OCI-LY7 (cell line): Measurements from ENCODE around the gene VTI1A. TPM values are rescaled to one million over a fixed set of nuclear protein-coding genes. Genes with fewer than 3 reads are reported as not detected.

ENCODE experiments used
- BruUV-seq: library from RNA; stranded (reverse); fragments of 400-500 nt; replicated peaks from 2 replicates; lab custom pipeline; 2021; lab: Mats Ljungman, UMichigan
- CTCF ChIA-PET: fragments of 300-600 bp; sonication (Branson Sonifier 250); formaldehyde crosslinking; loops from one replicate; lab custom pipeline; 2022; ENCODE audit warnings: antibody characterized with exemption; ENCODE audit not compliant: unreplicated experiment; lab: Charles Lee
- POLR2A ChIA-PET: fragments of 300-600 bp; sonication (Branson Sonifier 250); formaldehyde crosslinking; loops from one replicate; lab custom pipeline; 2022; ENCODE audit warnings: antibody characterized with exemption; lab: Charles Lee
- DNase-seq: peaks from one replicate; pipeline ENCODE4 v3.0.0-alpha.2; 2015; ENCODE audit warnings: low spot score
- H2AFZ ChIP-seq: fragments of 200-600 bp; sonication (generic), shearing (Covaris generic); 2 replicates; pipeline ENCODE4 v1.6.1; 2014; ENCODE audit warnings: mild to moderate bottlenecking, antibody characterized with exemption, low read length, moderate library complexity
- H3K27ac ChIP-seq: fragments of 200-600 bp; sonication (generic); 2 replicates; pipeline ENCODE4 v1.5.1; 2014; ENCODE audit warnings: mixed run types, low read depth, mild to moderate bottlenecking, moderate library complexity, low read length, inconsistent platforms; ENCODE audit not compliant: poor library complexity, severe bottlenecking
- H3K36me3 ChIP-seq: fragments of 200-600 bp; sonication (generic); 2 replicates; pipeline ENCODE4 v1.6.1; 2014; ENCODE audit warnings: mild to moderate bottlenecking, antibody characterized with exemption, low read length, moderate library complexity, mixed read lengths; ENCODE audit not compliant: insufficient read depth
- H3K4me1 ChIP-seq: fragments of 200-600 bp; sonication (generic); 2 replicates; pipeline ENCODE4 v1.5.1; 2014; ENCODE audit warnings: mild to moderate bottlenecking, low read length; ENCODE audit not compliant: insufficient read depth, poor library complexity, severe bottlenecking
- H3K4me2 ChIP-seq: fragments of 200-600 bp; sonication (generic); 2 replicates; pipeline ENCODE4 v1.6.1; 2014; ENCODE audit warnings: mild to moderate bottlenecking, low read length
- H3K4me3 ChIP-seq: fragments of 200-600 bp; sonication (generic); 2 replicates; pipeline ENCODE4 v1.5.1; 2014; ENCODE audit warnings: mild to moderate bottlenecking, low read depth, low read length; ENCODE audit not compliant: poor library complexity, severe bottlenecking
- H3K79me2 ChIP-seq: fragments of 200-600 bp; sonication (generic); 2 replicates; pipeline ENCODE4 v1.6.1; 2016; ENCODE audit warnings: low read depth, mild to moderate bottlenecking, low read length, moderate library complexity, mixed read lengths; ENCODE audit not compliant: insufficient read depth
- H3K9me2 ChIP-seq: fragments of 200-600 bp; sonication (generic); 2 replicates; pipeline ENCODE4 v1.6.1; 2016; ENCODE audit warnings: mild to moderate bottlenecking, low read length, mixed read lengths; ENCODE audit not compliant: insufficient read depth
- H3K9me3 ChIP-seq: fragments of 200-600 bp; sonication (generic); 2 replicates; pipeline ENCODE4 v1.6.1; 2014; ENCODE audit warnings: mild to moderate bottlenecking, mixed run types, low read length, mixed read lengths
- H4K20me1 ChIP-seq: fragments of 200-600 bp; sonication (generic); 2 replicates; pipeline ENCODE4 v1.6.1; 2014; ENCODE audit warnings: mild to moderate bottlenecking, antibody characterized with exemption, low read length, moderate library complexity, mixed read lengths; ENCODE audit not compliant: insufficient read depth
- CTCF ChIP-seq: fragments of 200-600 bp; sonication (generic); conservative IDR thresholded peaks from 2 replicates; pipeline ENCODE4 v1.5.1; 2014; ENCODE audit warnings: mild to moderate bottlenecking, antibody characterized with exemption, low read length, moderate library complexity, mixed read lengths
- EZH2phosphoT487 ChIP-seq: fragments of 200-600 bp; sonication (generic); IDR thresholded peaks from 2 replicates; pipeline ENCODE4 v1.6.1; 2018; ENCODE audit warnings: low read depth, borderline replicate concordance, mild to moderate bottlenecking, mixed run types, antibody characterized with exemption, low read length, moderate library complexity, mixed read lengths
- intact Hi-C: fragments of 100-400 bp; cut with micrococcal nuclease; formaldehyde crosslinking; loops from one replicate; pipeline ENCODE4 v1.10.0; 2022; ENCODE audit not compliant: unreplicated experiment
- total RNA-seq, 2 experiments: library from RNA; depleted of rRNA in 1 of 2; stranded (reverse); fragments of >200 nt in 1 of 2; shearing (Covaris generic) in 1 of 2; gene quantifications; 2 replicates each; pipeline ENCODE4 v1.2.3, GENCODE V29; 2014 to 2022

Gene VTI1A
- total RNA-seq, 2 experiments from 2014 or later = 39.4 to 45.2 TPM

- H3K36me3 ChIP-seq = no peaks in the 10 kb centered on the region
- H2AFZ ChIP-seq = no peak overlapping the region
- intact Hi-C loops = no loop called here
- CTCF ChIA-PET = no interaction called here
- H3K9me2 ChIP-seq = no peaks in the 10 kb centered on the region
- H3K9me3 ChIP-seq = no peaks in the 10 kb centered on the region
- BruUV-seq = no TSS peak
- H4K20me1 ChIP-seq = no peaks in the 10 kb centered on the region
- DNase-seq = no peak
- no peak overlapping the region for H3K27ac ChIP-seq
- POLR2A ChIA-PET = no interaction called here
- no peaks in the 10 kb centered on the region for H3K79me2 ChIP-seq
- H3K4me2 ChIP-seq = no peak overlapping the region
- no peaks in the 10 kb centered on the region for H3K4me1 ChIP-seq
- no peak overlapping the region for H3K4me3 ChIP-seq
- TF ChIP-seq CTCF (no peak), EZH2phosphoT487 (no peak)
Observed at GRCh38 chr10:112515852-112516251, 68.8 kb downstream of the VTI1A start.

GRCh38 chr10:112517451-112517862, 70.4 kb downstream of the VTI1A start:
- no peak for TF ChIP-seq CTCF
- no peak for TF ChIP-seq EZH2phosphoT487
- Histone ChIP-seq H3K4me1 (no peaks in the 10 kb centered on the region), H3K36me3 (no peaks in the 10 kb centered on the region), H3K4me2 (no peak overlapping the region), H3K4me3 (no peak overlapping the region), H3K27ac (no peak overlapping the region), H3K79me2 (no peaks in the 10 kb centered on the region), H2AFZ (no peak overlapping the region), H3K9me3 (no peaks in the 10 kb centered on the region), H4K20me1 (no peaks in the 10 kb centered on the region), H3K9me2 (no peaks in the 10 kb centered on the region)
- DNase-seq = no peak
- no TSS peak for BruUV-seq
- intact Hi-C loops = no loop called here
- CTCF ChIA-PET = no interaction called here
- POLR2A ChIA-PET = no interaction called here

- H3K4me1 ChIP-seq = no peaks in the 10 kb centered on the region
- no peak overlapping the region for H2AFZ ChIP-seq
- intact Hi-C loops = no loop called here
- H3K27ac ChIP-seq = no peak overlapping the region
- CTCF ChIA-PET = no interaction called here
- H3K36me3 ChIP-seq = no peaks in the 10 kb centered on the region
- no peak overlapping the region for H3K4me2 ChIP-seq
- H3K9me3 ChIP-seq = no peaks in the 10 kb centered on the region
- DNase-seq = no peak
- TF ChIP-seq CTCF (no peak), EZH2phosphoT487 (no peak)
- POLR2A ChIA-PET = no interaction called here
- no peaks in the 10 kb centered on the region for H4K20me1 ChIP-seq
- no peaks in the 10 kb centered on the region for H3K9me2 ChIP-seq
- H3K79me2 ChIP-seq = no peaks in the 10 kb centered on the region
- H3K4me3 ChIP-seq = no peak overlapping the region
- BruUV-seq = no TSS peak
Observed at GRCh38 chr10:112519133-112519761, 72.2 kb downstream of the VTI1A start.
